GM18867 (cell line): ENCODE measurements around the gene PIR.

ENCODE experiments used
- ATAC-seq: cut with Tn5 transposase; IDR thresholded peaks from one replicate; pipeline ENCODE4 v1.9.1; 2021; ENCODE audit warnings: mild to moderate bottlenecking, moderate library complexity; ENCODE audit not compliant: unreplicated experiment

The PIR gene

DNA sequence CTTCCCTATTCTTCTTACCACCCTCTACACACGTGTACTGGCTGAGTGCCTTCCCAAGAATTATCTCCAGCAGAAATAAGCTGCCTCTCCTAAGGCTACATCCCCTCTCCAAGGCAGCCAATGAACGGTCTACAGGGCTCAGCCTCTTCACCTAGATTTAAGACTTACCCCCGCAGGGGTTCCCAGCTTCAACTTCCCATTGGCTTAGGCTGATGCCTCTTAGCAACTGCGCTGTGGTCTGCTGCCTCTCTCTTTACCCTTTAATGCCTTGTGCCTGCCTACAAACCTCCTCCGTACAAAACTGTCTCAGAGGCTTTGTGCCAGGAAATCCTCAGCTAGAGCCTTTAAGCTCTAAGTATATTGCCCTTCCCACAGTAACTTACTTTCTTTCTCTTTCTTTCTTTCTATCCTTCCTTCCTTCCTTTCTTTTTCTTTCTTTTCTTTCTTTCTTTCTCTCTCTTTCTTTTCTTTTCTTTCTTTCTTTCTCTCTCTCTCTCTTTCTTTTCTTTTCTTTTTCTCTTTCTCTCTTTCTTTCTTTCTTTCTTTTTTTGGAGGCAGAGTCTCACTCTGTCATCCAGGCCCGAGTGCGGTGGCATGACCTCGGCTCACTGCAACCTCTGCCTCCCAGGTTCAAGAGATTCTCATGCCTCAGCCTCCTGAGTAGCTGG is 142.7 kb downstream of the PIR start:
- no peak for ATAC-seq

DNA sequence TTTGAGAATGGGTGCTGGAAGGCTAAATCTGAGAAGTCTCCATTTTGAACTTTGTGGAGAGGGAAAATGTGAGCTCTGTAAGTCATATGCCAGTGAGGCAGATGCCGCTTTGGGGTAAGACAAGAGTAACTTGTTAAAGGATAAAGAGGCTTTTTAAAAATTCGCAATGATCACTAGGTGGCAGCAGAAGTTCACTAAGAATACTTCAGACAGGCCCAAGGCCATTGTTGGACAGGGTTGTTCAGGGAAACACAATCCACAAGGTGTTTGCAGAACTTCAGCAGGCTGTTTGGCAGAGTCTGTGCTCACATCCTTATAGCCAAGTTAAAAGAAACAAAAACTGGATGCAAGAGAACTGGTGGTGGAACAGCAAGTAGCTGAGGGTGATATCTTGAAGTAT is 144.1 kb downstream of the PIR start:
- peak; percentile 73 for ATAC-seq

DNA sequence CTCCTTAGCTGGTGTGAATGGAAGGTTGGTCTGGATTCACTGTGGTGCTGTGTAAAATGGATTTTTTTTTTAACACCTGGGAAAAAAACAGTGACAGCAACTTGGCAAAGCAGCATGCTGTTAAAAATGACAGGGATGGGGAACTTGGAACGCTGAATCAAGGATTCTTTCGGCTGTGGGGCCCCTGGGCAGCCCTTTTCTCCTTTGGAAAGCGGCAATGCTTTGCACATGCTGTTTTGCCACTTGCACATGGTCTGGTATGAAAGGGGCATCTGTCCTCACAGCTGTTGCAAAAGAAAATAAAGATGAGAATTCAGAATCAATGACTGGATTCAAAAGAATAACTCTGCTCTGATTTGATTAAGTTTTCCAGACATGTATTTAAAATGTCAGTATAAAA is 147.2 kb downstream of the PIR start:
- ATAC-seq = no peak

DNA sequence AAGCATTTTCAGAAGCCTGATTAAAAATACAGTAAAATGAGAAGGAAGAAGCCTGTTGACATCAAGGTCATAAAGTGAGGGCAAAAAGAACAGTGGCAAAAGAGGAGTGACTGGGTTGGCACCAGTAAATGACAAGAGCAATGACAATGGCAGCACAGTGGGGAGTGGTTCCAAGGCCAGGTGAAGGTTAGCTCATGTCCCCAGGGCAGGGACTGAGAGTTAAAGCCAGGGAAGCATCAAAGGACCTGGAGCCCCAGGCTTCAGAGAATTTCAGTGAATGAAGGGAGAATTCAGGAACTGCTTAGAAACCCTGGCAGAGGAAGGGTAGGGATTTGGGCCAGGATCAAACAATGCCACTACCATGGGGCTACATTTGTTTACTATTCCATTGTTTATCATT is 149.0 kb downstream of the PIR start:
- no peak for ATAC-seq

DNA sequence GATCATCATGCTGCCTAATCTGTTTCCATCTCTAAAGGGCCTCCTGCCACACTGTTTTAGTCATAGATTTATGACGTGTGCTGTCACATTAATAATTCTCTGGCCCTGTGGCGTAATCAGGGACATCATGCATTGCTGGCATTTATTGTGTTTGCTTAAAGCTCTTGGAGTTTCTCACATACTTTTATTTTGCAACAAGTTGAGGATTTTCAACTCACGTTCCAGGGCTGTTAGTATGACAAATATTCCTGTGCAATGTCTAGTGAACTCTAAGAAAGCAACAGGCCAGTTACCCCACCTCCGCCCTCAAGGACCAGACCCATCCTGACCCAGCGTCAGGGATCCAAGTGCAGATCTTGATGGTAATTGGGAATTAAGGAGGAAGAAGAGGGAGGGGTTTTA is 150.1 kb downstream of the PIR start:
- no peak for ATAC-seq

DNA sequence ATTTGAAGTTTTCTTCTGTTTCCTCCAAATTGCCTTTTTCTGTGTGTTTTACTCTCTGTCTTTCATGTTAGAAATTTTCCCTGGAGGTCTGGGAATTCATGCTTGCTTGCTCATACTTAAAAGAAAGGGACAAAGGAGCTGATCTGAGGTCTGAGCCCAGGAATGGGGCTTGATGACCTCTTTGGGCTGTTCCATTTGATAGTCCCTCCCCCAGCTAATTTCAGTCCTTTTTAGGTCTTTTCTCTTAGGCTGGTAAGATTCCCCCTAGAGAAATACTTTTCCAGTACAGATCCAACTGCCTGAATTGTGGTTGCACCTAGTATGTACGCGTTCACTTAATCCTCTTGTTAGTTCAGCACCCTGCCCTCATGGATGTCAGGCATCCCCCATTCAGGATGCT is 152.3 kb downstream of the PIR start:
- no peak for ATAC-seq

DNA sequence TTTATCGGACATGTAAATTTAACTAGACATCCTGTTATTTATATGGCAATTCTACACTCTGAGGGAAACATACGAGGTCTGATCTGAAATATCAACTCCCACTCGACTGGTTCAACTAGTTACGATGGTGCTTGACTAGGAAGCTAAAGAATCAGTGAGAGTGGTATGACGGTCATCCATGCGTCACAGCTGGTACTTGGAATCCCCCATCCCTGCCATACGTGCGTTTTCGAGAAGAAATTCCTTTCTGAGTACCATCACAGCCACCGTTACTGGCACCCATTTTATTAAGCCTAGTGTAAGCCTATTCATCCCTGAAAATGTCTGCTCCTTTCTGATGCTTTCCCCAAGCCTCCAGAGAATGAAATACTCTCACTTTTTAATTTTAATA is 157.1 kb downstream of the PIR start:
- ATAC-seq = no peak

DNA sequence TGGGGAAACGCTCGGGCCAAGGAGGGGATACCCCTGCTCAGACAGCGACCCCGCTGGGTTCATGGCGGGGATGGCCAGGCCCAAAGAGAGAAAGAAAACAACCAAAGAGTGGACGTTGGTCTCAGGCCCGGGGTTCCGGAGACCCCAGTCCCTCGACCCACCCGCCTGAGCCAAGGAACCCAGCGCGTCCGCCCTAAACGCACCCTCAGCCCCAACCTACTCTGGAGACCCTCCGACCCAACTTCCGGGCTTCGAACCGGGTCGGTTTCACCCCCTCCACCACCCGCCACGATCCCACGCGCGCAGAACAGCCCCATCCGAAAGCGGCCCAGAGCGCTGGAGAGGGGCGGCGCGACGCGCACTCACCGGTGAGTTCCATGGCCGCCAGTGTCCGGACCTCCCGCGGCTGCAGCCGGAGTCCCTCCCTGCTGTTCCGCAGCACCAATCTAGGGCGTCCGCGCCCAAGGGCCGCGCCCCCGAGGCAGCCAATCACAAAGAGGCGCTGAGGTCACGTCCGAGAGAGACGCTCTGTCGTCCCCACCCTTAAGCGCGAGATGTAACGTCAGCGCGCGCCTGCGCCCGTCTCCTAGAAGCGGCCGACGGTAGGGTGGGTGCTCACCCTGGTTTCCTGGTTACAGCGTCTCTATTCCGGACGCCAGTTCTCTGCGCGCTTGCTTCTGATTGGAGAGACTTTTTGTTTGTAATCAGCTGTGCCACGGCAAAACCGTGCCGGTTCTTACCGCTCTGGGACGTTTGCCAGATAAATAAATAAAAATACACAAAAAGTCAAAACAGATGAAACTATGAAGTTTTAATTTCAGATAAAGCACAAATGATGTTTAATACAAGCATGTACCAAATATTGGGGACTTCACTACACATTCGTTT is 157.8 kb downstream of the PIR start, which contains the start of gene PIGA:
Gene PIGA (minus strand): TSS at position 389 of the 888 bp plus-strand sequence. CDS start 3,593 bp downstream, outside the sequence.
- peak; percentile 98 for ATAC-seq
